Body of pancreas (tissue), 4 donors: ENCODE data around the gene AK5. TPM values are rescaled to one million over a fixed set of nuclear protein-coding genes. Genes with fewer than 3 reads are reported as not detected.

Source experiments
- ATAC-seq: fragments of 150-250 bp; one replicate; pipeline ENCODE4 v1.9.1; 2016
- DNase-seq, 4 donors: peaks; one replicate each; pipeline ENCODE4 v3.0.0-alpha.2; 2019
- H3K27ac ChIP-seq, 4 donors: fragments of 200-600 bp; sonication (generic); 1 replicate in 3 of 4; 2 replicates in 1 of 4; pipeline versions ENCODE4 v1.5.1 to v1.6.1; 2016 to 2019; ENCODE audit warnings: mild to moderate bottlenecking in 1 of 4, mixed read lengths in 1 of 4, moderate library complexity in 1 of 4
- H3K27me3 ChIP-seq, 2 donors: fragments of 200-600 bp; sonication (generic); one replicate each; pipeline ENCODE4 v1.6.0; 2016; ENCODE audit warnings: mild to moderate bottlenecking in 1 of 2
- H3K36me3 ChIP-seq, 2 donors: fragments of 200-600 bp; sonication (generic); replicated peaks in 1 of 2; 2 replicates each; pipeline ENCODE4 v1.5.1; 2016; ENCODE audit warnings: low read depth in 2 of 2; ENCODE audit not compliant: insufficient read depth in 1 of 2
- H3K4me1 ChIP-seq: fragments of 200-600 bp; sonication (generic); one replicate; pipeline ENCODE4 v1.6.0; 2016
- H3K4me3 ChIP-seq, 2 donors: fragments of 200-600 bp; sonication (generic); 1 replicate in 1 of 2; 2 replicates in 1 of 2; pipeline ENCODE4 v1.5.1; 2016 to 2019
- H3K9me3 ChIP-seq, 3 donors: fragments of 200-600 bp; sonication (generic); 1 replicate in 2 of 3; 2 replicates in 1 of 3; pipeline ENCODE4 v1.5.1; 2016
- POLR2A ChIP-seq, 3 donors: fragments of 450-650 bp; IDR thresholded peaks; one replicate each; pipeline ENCODE4 v1.6.1; 2016; ENCODE audit warnings: antibody characterized with exemption in 3 of 3, mild to moderate bottlenecking in 2 of 3
- WGBS, 2 donors: methylation state at CpG; one replicate each; pipeline ENCODE4 v1.1.5; 2017; 5-methylcytosine and 5-hydroxymethylcytosine counted together
- intact Hi-C: fragments of 100-400 bp; cut with DNase I; formaldehyde crosslinking; loops from one replicate; pipeline ENCODE4 v1.15.1; 2023
- total RNA-seq, 2 donors: library from RNA; depleted of rRNA; stranded (reverse); fragments of >200 nt; gene quantifications; one replicate each; pipeline ENCODE4 v1.1.0, GENCODE V29; 2016
- TF ChIP-seq, protein P1 (sequence below), 7 experiments: fragments of 450-650 bp in 4 of 7; fragments of 200-600 bp in 3 of 7; sonication (generic) in 3 of 7; IDR thresholded peaks; one replicate each; pipeline ENCODE4 v1.5.1; 2016 to 2019; ENCODE audit warnings: antibody characterized with exemption in 7 of 7

AK5 gene
- total RNA-seq, 2 donors from 2014 or later: not detected

DNA sequence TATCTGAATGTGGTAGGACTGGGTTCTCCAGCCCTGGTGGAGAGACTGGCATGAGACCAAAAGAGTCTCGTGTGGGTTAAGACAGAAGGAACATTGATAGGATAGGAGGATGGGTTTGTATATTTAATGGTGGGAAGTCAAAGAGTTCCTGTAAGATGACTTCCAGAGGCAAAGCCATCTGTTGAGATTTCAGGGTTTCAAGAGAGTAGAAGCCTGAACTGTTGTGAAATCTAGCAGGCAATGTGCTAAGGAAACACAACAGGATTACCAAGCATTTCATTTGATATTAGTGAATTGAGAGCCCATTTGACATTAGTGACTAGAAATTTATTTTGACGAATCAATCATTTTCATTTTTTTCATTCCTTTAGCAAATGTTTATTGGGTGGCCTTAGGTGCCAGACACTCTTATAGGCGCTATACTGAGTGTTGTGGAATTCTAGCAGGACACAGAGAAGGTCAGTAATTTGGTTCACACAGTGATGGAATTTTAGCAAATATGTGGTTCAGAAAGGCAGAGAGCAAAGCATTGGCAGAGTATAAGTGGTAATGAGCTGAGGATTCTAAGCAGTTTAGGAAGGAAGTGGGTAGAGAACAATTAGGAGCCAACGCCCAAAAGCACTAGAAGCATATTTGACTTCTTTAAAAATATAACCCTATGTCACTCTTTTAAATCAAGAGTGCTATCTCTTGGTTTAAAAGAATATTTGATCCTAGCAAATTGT is 149.3 kb downstream of the AK5 start:
- 53 to 75% methylated on average over 4 of the region's 4 CpGs for WGBS, 2 donors
- intact Hi-C loops: no loop called here
- no peak for DNase-seq
- no peak for TF ChIP-seq POLR2A (IDR thresholded peaks at IDR 0.05)
- TF ChIP-seq, protein P1, sequence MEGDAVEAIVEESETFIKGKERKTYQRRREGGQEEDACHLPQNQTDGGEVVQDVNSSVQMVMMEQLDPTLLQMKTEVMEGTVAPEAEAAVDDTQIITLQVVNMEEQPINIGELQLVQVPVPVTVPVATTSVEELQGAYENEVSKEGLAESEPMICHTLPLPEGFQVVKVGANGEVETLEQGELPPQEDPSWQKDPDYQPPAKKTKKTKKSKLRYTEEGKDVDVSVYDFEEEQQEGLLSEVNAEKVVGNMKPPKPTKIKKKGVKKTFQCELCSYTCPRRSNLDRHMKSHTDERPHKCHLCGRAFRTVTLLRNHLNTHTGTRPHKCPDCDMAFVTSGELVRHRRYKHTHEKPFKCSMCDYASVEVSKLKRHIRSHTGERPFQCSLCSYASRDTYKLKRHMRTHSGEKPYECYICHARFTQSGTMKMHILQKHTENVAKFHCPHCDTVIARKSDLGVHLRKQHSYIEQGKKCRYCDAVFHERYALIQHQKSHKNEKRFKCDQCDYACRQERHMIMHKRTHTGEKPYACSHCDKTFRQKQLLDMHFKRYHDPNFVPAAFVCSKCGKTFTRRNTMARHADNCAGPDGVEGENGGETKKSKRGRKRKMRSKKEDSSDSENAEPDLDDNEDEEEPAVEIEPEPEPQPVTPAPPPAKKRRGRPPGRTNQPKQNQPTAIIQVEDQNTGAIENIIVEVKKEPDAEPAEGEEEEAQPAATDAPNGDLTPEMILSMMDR (IDR thresholded peaks at IDR 0.05): no peak
- Histone ChIP-seq H3K4me1 (no peaks in the 10 kb centered on the region), H3K27ac (no peak overlapping the region), H3K27me3 (no peaks in the 10 kb centered on the region), H3K4me3 (no peak overlapping the region), H3K36me3 (no peaks in the 10 kb centered on the region), H3K9me3 (no peaks in the 10 kb centered on the region)
- no peak for ATAC-seq

DNA sequence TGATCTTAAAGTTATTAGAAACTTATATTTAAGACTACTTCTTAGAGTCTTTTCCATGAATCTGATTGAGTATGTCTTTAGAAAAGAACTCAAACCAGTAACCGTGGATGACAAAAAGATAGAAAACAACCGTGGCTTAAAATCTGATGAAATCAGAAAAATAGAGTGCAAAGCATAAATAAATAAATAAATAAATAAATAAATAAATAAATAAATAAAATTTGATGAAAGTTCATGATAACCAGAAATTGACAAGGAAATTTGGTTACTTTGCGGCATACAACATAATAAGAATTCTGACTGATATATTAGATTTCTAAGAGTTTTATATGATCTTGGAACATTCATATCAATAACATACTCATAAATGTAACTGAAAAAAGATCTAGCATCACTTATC is 152.1 kb downstream of the AK5 start:
- Histone ChIP-seq H3K9me3 (no peaks in the 10 kb centered on the region), H3K36me3 (no peaks in the 10 kb centered on the region), H3K4me1 (no peaks in the 10 kb centered on the region), H3K27ac (no peak overlapping the region), H3K27me3 (no peaks in the 10 kb centered on the region), H3K4me3 (no peak overlapping the region)
- 88 to 91% methylated on average over 3 of the region's 3 CpGs for WGBS, 2 donors
- no peak for TF ChIP-seq POLR2A (IDR thresholded peaks at IDR 0.05)
- TF ChIP-seq, protein P1 (IDR thresholded peaks at IDR 0.05): no peak
- DNase-seq: no peak
- no peak for ATAC-seq
- intact Hi-C loops: no loop called here

DNA sequence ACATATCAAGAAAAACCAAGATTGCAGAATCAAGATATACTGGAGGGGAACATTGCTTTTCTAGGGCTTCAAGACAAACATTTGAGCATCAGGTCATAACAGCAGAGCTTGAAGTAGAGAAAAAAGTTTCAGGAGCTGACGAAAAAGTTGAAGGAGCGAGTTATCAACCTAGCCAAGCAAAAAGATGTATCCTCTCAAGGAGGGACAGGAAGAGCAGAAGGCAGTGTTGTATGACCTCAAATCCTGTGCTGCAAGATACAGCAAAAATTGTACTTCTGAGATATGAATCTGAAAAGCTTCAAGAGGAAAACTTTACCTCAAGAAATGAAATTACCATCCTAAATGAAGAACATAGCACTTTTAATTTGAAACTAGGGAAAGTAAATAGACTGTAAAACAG is 153.1 kb downstream of the AK5 start:
- Histone ChIP-seq H3K4me1 (no peaks in the 10 kb centered on the region), H3K36me3 (no peaks in the 10 kb centered on the region), H3K9me3 (no peaks in the 10 kb centered on the region), H3K4me3 (no peak overlapping the region), H3K27me3 (no peaks in the 10 kb centered on the region), H3K27ac (no peak overlapping the region)
- no peak for ATAC-seq
- no peak for DNase-seq
- intact Hi-C loops: no loop called here
- WGBS, 2 donors: 53 to 70% methylated on average over 2 of the region's 2 CpGs
- no peak for TF ChIP-seq POLR2A (IDR thresholded peaks at IDR 0.05)
- TF ChIP-seq, protein P1 (IDR thresholded peaks at IDR 0.05): no peak

DNA sequence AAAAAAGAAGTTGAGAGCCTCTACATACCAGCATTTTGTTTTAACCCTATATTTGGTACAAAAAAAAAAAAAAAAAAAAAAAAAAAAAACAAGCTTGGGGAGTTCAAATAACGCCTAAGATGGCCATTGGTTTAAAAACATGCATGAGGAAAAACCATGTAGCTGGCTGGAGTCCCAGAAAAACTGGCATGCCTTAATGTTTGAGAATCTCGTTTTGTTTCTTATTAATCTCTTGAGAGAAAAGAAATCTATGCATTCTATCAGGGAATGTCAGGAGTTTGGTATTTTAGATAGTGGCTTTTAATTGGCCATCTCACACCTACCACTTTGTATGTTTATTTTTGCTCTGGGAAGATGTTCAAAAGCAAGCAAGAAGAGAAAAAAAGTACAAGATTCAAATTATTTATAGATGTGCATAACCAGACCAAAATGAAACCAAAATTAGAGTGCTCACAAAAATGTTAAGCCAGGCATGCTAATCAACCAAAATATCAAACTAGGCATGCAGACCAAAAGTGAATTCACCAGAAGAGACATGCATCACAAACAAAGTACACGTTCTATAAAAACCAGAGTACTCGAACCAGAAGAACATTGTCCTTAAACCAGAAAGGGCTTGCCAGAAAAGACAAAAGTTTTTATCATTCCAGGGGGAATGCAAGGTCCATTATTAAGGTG is 156.6 kb downstream of the AK5 start:
- no peaks in the 10 kb centered on the region for H3K9me3 ChIP-seq
- H3K36me3 ChIP-seq: no peaks in the 10 kb centered on the region
- no peak for ATAC-seq
- 22 to 27% methylated on average over 4 of the region's 4 CpGs for WGBS, 2 donors
- no peaks in the 10 kb centered on the region for H3K4me1 ChIP-seq
- intact Hi-C loops: no loop called here
- no peaks in the 10 kb centered on the region for H3K27me3 ChIP-seq
- H3K4me3 ChIP-seq: no peak overlapping the region
- TF ChIP-seq, protein P1 (IDR thresholded peaks at IDR 0.05): no peak
- no peak for TF ChIP-seq POLR2A (IDR thresholded peaks at IDR 0.05)
- H3K27ac ChIP-seq: no peak overlapping the region
- peak in 1 of 4 donors; percentile 7 for DNase-seq
